Astrocyte of the cerebellum (primary cell): ENCODE measurements around the gene OBSCN.

Experiments used
- DNase-seq: peaks from one replicate; pipeline ENCODE4 v3.0.0-alpha.2; 2011; ENCODE audit warnings: low read depth
- H3K4me3 ChIP-seq: 2 replicates; pipeline ENCODE4 v1.5.1; 2011; ENCODE audit warnings: mild to moderate bottlenecking, low read depth, low read length, moderate library complexity
- CTCF ChIP-seq: IDR thresholded peaks from 2 replicates; pipeline ENCODE4 v1.5.1; 2012; ENCODE audit warnings: low read length, low read depth, moderate library complexity, mild to moderate bottlenecking; ENCODE audit errors: missing control alignments
- in situ Hi-C: cut with HindIII; loops from 2 replicates; pipeline ENCODE4 v1.10.0; 2017; ENCODE audit warnings: low sequenced_read_pairs

OBSCN gene

GRCh38 chr1:228258486-228258885, 50.6 kb downstream of the OBSCN start:
- no peak for DNase-seq
- TF ChIP-seq CTCF = no peak
- H3K4me3 ChIP-seq = no peak overlapping the region
- in situ Hi-C loops = no loop called here

GRCh38 chr1:228259368-228259894, 51.6 kb downstream of the OBSCN start:
- H3K4me3 ChIP-seq = no peak overlapping the region
- no peak for DNase-seq
- in situ Hi-C loops = no loop called here
- TF ChIP-seq CTCF = no peak

- H3K4me3 ChIP-seq = no peak overlapping the region
- in situ Hi-C loops = no loop called here
- DNase-seq = no peak
- no peak for TF ChIP-seq CTCF
Measured at GRCh38 chr1:228259951-228260350, 52.1 kb downstream of the OBSCN start.

GRCh38 chr1:228261706-228262105, 53.9 kb downstream of the OBSCN start:
- H3K4me3 ChIP-seq = no peak overlapping the region
- in situ Hi-C loops = no loop called here
- no peak for DNase-seq
- no peak for TF ChIP-seq CTCF

- DNase-seq = no peak
- H3K4me3 ChIP-seq = no peak overlapping the region
- TF ChIP-seq CTCF = no peak
- in situ Hi-C loops = no loop called here
Measured at GRCh38 chr1:228262475-228262874, 54.6 kb downstream of the OBSCN start.

GRCh38 chr1:228263636-228264035, 55.8 kb downstream of the OBSCN start:
- no peak for DNase-seq
- no peak for TF ChIP-seq CTCF
- in situ Hi-C loops = no loop called here
- H3K4me3 ChIP-seq = no peak overlapping the region

GRCh38 chr1:228264090-228264829, 56.4 kb downstream of the OBSCN start:
- H3K4me3 ChIP-seq = no peak overlapping the region
- no peak for DNase-seq
- in situ Hi-C loops = no loop called here
- TF ChIP-seq CTCF = no peak
